Body of pancreas (tissue), 4 donors: ENCODE measurements around the gene SLC6A19.

Source experiments
- POLR2A ChIP-seq, 3 donors: fragments of 450-650 bp; IDR thresholded peaks; one replicate each; pipeline ENCODE4 v1.6.1; 2016; ENCODE audit warnings: antibody characterized with exemption in 3 of 3, mild to moderate bottlenecking in 2 of 3
- TF ChIP-seq, protein P1 (sequence below), 7 experiments: fragments of 450-650 bp in 4 of 7; fragments of 200-600 bp in 3 of 7; sonication (generic) in 3 of 7; IDR thresholded peaks; one replicate each; pipeline ENCODE4 v1.5.1; 2016 to 2019; ENCODE audit warnings: antibody characterized with exemption in 7 of 7

DNA sequence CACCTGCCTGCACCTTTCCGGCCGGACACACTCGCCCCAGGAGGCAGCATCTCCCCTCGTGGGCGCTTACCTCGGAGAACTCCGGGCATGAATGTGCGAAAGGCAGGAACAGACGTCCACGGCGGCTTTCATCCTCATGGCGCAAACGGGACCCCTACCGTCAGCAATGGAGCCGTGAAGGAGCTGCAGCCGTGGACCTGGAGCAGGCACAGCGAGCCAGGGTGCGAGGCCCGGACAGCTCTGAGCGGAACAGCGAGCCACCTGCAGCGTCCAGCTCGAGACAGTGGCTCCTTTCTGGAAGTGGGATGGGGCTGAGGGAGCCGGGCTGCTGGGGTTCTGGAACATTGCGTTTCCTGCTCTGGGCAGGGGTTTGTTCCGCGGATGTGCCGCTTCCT lies 7.8 kb upstream of the SLC6A19 start:
- TF ChIP-seq, protein P1, sequence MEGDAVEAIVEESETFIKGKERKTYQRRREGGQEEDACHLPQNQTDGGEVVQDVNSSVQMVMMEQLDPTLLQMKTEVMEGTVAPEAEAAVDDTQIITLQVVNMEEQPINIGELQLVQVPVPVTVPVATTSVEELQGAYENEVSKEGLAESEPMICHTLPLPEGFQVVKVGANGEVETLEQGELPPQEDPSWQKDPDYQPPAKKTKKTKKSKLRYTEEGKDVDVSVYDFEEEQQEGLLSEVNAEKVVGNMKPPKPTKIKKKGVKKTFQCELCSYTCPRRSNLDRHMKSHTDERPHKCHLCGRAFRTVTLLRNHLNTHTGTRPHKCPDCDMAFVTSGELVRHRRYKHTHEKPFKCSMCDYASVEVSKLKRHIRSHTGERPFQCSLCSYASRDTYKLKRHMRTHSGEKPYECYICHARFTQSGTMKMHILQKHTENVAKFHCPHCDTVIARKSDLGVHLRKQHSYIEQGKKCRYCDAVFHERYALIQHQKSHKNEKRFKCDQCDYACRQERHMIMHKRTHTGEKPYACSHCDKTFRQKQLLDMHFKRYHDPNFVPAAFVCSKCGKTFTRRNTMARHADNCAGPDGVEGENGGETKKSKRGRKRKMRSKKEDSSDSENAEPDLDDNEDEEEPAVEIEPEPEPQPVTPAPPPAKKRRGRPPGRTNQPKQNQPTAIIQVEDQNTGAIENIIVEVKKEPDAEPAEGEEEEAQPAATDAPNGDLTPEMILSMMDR (IDR thresholded peaks at IDR 0.05) = no peak
- TF ChIP-seq POLR2A (IDR thresholded peaks at IDR 0.05) = no peak
